ENCODE measurements around the gene KIAA0040.

KIAA0040 gene

DNA sequence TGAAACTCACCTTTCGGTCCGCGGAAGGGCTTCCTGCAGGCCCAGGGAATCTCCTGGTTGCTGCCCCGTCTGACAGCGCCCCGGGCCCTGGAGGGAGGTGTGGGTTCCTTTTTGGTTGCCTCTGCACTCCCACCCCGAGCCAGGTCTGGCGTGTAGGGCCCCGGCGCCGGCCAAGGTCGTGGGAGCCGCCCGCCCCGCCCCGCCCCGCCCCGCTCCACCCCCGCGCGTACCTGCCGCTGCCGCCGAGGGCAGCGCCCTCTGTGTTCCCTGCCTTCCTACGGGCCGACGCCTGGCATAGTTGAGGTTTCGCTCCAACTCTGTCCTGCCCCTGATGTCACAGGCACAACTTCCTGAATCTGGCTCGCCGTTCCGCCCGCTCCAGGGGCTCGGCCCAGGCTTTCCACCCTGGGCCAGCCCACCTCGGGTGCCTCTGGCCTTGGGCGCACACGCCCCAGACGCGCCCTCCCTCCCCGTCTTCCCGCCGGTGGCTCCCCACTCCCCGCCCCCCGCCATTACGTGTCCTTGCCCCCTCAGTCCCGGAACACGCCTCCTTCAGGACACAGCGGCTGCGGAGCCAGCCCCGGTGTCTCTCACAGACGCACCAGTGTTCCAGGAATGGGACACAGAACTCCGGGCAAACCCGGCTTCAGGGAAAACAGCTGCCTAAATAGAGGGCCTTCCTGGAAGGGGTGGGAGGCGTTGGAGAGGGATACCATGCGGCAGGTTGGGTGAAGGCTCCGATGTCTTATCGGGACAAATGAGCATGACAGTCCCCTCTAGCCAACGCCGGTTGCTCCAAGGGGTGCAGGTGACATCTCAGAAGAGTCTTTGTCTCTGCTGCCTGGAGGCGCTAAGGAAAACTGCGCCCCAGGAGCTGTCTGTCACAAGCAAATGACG is at the start of gene KIAA0040:
KIAA0040 (minus strand) TSS at position 147 of the 897 bp plus-strand sequence. CDS start 31,763 bp downstream, outside the sequence.
- Histone ChIP-seq H3K9me3 (ENCODE audit: control insufficient read depth, insufficient read depth, low read length) (no peaks in the 10 kb centered on the region), H3K4me1 (ENCODE audit: control insufficient read depth, insufficient read depth, low read length) (peaks cover 4% of the 10 kb centered on the region), H3K27me3 (ENCODE audit: control insufficient read depth, insufficient read depth, low read length) (peaks cover 28% of the 10 kb centered on the region), H3K9ac (ENCODE audit: low read depth, low read length) (peak within 1 kb of the TSS; percentile 51), H3K36me3 (ENCODE audit: control insufficient read depth, insufficient read depth, low read length) (no peaks in the 10 kb centered on the region), H3K4me3 (ENCODE audit: low read depth, low read length) (peak within 1 kb of the TSS; percentile 88)

DNA sequence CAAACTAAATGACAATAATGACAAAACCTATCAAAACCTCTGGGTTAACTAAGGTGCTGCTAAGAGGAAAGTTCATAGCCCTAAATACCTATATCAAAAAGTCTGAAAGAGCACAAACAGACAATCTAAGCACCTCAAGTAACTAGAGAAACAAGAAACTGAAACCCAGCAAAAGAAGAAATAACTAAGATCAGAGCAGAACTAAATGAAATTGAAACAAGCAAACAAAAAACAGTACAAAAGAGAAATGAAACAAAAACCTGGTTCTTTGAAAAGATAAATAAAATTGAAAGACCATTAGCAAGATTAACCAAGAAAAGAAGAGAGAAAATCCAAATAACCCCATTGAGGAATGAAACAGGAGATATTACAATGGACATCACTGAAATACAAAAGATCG is 44.8 kb upstream of the KIAA0040 start:
- H3K36me3 ChIP-seq (ENCODE audit: control insufficient read depth, insufficient read depth, low read length): no peaks in the 10 kb centered on the region
- no peaks in the 10 kb centered on the region for H3K9me3 ChIP-seq (ENCODE audit: control insufficient read depth, insufficient read depth, low read length)
- no peaks in the 10 kb centered on the region for H3K27me3 ChIP-seq (ENCODE audit: control insufficient read depth, insufficient read depth, low read length)
- H3K4me1 ChIP-seq (ENCODE audit: control insufficient read depth, insufficient read depth, low read length): no peaks in the 10 kb centered on the region
- no peak overlapping the region for H3K4me3 ChIP-seq (ENCODE audit: low read depth, low read length)
- H3K9ac ChIP-seq (ENCODE audit: low read depth, low read length): no peak overlapping the region

DNA sequence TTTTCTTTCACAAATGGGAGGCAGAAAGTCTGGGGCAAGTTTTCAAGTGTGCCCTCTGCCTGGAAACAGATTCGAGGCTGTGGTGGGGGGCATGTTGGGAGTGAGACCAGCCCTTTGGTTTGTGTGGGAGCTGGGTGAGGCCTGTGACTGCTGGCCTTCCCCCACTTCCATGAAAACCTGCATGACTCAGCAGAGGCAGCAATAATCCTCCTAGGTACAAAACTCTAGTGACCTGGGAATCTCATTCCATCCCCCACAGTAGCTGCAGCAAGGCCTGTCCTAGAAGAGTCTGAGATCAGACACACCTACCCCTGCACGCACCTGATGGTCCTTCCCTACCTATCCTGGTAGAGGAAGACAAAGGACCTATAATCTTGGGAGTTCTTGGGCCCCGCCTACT is 42.1 kb upstream of the KIAA0040 start:
- no peaks in the 10 kb centered on the region for H3K9me3 ChIP-seq (ENCODE audit: control insufficient read depth, insufficient read depth, low read length)
- no peak overlapping the region for H3K4me3 ChIP-seq (ENCODE audit: low read depth, low read length)
- no peak overlapping the region for H3K9ac ChIP-seq (ENCODE audit: low read depth, low read length)
- no peaks in the 10 kb centered on the region for H3K4me1 ChIP-seq (ENCODE audit: control insufficient read depth, insufficient read depth, low read length)
- H3K27me3 ChIP-seq (ENCODE audit: control insufficient read depth, insufficient read depth, low read length): no peaks in the 10 kb centered on the region
- no peaks in the 10 kb centered on the region for H3K36me3 ChIP-seq (ENCODE audit: control insufficient read depth, insufficient read depth, low read length)

DNA sequence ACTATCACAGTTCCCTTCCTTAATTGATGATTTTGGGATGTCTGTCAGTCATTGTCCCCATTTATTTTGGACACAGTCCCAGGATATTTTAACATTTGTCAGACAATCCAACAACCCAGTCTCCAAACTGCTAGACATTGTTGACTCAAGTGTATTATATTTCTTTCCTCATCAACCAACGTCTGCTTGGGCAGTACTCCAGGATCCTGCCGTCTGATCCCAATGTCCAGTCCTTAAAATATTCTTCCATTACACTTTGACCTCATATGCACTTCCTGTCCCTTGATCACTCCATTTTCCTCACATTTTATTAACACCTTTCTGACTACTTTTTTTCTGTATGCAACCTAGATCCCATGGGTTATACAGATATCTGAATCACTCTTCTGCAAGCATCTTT is 39.8 kb upstream of the KIAA0040 start:
- Histone ChIP-seq H3K9ac (ENCODE audit: low read depth, low read length) (no peak overlapping the region), H3K36me3 (ENCODE audit: control insufficient read depth, insufficient read depth, low read length) (no peaks in the 10 kb centered on the region), H3K27me3 (ENCODE audit: control insufficient read depth, insufficient read depth, low read length) (no peaks in the 10 kb centered on the region), H3K4me3 (ENCODE audit: low read depth, low read length) (no peak overlapping the region), H3K4me1 (ENCODE audit: control insufficient read depth, insufficient read depth, low read length) (no peaks in the 10 kb centered on the region), H3K9me3 (ENCODE audit: control insufficient read depth, insufficient read depth, low read length) (no peaks in the 10 kb centered on the region)

DNA sequence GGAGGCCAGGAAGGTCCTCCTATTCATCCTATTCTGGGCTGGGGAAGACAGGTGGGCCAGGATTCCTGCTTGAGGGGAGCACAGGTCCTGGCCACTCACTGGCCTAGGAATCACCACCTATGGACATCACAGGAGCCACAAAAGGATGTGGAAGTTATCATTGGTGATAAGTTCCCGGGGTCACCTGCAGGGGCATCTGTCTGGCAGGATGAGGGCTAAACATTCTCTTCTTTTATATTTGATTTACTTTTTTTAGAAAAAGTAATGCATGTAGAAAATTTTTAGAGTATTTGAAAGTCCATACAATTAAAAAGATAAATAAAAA is 33.2 kb upstream of the KIAA0040 start:
- Histone ChIP-seq H3K4me3 (ENCODE audit: low read depth, low read length) (no peak overlapping the region), H3K36me3 (ENCODE audit: control insufficient read depth, insufficient read depth, low read length) (no peaks in the 10 kb centered on the region), H3K9ac (ENCODE audit: low read depth, low read length) (no peak overlapping the region), H3K9me3 (ENCODE audit: control insufficient read depth, insufficient read depth, low read length) (no peaks in the 10 kb centered on the region), H3K4me1 (ENCODE audit: control insufficient read depth, insufficient read depth, low read length) (peaks cover 8% of the 10 kb centered on the region), H3K27me3 (ENCODE audit: control insufficient read depth, insufficient read depth, low read length) (no peaks in the 10 kb centered on the region)

DNA sequence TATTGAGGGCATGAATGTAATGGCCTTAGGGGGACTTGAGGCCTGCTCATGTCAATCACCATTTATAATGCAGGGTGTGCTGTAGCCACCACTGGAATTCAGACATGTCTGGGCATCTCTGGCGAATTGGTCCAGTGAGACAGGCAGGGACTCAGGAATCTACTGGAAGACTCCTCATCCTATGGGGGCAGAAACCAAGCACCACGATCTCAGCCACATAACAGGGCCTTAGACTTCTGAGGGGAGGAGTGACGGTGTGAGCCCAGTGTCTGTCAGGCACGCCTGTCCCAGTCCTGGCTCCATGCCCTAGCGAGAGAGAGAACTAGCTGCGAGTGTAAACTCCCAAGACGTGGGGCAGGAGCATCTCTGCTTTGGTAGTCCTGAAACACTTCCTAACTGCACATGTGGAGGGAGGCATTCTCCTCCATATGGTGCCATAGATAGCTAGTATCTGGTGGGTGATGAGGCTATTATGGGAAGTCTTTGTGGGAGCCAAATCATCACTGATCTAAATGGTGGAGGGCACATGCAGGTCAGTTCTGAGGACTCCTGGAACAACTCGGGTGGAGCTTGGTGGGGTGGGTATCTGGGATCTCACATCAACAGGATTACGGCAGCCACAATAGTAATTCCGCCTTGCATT is 29.8 kb upstream of the KIAA0040 start:
- H3K9me3 ChIP-seq (ENCODE audit: control insufficient read depth, insufficient read depth, low read length): no peaks in the 10 kb centered on the region
- H3K4me1 ChIP-seq (ENCODE audit: control insufficient read depth, insufficient read depth, low read length): peaks cover 8% of the 10 kb centered on the region
- no peak overlapping the region for H3K9ac ChIP-seq (ENCODE audit: low read depth, low read length)
- H3K27me3 ChIP-seq (ENCODE audit: control insufficient read depth, insufficient read depth, low read length): no peaks in the 10 kb centered on the region
- no peak overlapping the region for H3K4me3 ChIP-seq (ENCODE audit: low read depth, low read length)
- no peaks in the 10 kb centered on the region for H3K36me3 ChIP-seq (ENCODE audit: control insufficient read depth, insufficient read depth, low read length)

DNA sequence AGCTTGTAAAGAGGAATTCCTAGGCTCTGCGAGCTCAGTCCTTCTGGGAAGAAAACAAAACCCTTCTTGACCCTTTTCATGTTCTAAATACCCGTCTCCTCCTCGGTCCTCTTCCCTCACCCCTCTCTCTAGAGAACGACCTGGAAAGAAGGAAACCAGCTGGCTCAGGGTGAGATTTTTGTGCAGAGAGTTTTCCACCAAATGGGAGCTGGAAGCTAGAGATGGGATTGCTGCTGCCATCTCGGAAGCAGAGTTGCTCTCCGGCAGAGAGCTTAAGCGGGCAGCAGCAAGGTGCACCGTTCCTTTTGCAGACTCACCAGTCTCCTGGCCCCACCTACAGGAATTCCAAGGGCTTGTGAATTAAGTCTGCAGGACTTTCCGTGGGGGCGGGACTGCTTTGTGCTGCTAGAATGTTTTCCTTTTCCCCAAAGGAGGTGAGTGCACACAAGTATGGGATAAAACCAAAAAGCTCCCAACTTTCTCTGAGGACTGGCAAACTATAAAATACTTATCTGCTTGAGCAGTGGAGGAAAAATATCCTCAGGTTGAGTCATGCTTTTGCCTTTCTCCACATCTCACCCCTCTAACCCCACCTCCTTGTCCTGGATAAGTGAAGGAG is 29.1 kb upstream of the KIAA0040 start:
- no peaks in the 10 kb centered on the region for H3K36me3 ChIP-seq (ENCODE audit: control insufficient read depth, insufficient read depth, low read length)
- no peaks in the 10 kb centered on the region for H3K27me3 ChIP-seq (ENCODE audit: control insufficient read depth, insufficient read depth, low read length)
- H3K9ac ChIP-seq (ENCODE audit: low read depth, low read length): no peak overlapping the region
- H3K4me1 ChIP-seq (ENCODE audit: control insufficient read depth, insufficient read depth, low read length): peaks cover 8% of the 10 kb centered on the region
- no peaks in the 10 kb centered on the region for H3K9me3 ChIP-seq (ENCODE audit: control insufficient read depth, insufficient read depth, low read length)
- H3K4me3 ChIP-seq (ENCODE audit: low read depth, low read length): peak overlapping the region; percentile 1

DNA sequence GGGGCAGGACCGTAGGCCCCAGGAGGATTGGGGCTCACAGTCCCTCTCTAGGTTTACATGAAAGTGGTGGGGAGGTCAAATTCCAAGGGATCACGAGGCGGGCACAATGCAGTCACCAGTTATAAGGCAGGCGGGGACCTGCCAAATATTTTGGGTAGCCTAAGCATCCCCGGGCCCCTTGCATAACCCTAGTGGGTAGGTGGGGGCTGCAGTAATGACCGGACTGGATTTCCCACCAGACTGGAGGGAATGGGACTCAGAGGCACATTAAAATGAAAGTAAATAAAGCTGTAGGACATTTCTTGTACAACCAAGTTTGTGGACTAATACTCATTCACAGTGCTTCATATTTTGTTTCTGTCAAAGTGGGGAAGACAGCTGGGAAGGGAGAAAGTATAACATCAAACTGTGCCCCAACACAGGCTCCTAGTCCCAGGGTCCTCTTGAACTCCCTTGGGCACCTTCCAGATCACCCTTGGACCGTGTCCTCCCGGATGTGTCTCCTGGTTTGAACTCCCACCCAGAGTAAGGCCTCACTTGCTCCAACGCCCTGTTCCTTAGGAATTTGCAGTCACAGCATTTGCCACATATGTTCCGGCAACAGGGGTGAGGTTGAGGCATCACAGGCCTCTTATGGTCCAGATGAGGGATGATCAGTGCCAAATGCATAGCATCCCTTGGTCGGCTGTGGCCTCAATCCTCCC is 28.4 kb upstream of the KIAA0040 start:
- Histone ChIP-seq H3K4me3 (ENCODE audit: low read depth, low read length) (peak overlapping the region; percentile 1), H3K4me1 (ENCODE audit: control insufficient read depth, insufficient read depth, low read length) (peaks cover 8% of the 10 kb centered on the region), H3K9ac (ENCODE audit: low read depth, low read length) (no peak overlapping the region), H3K9me3 (ENCODE audit: control insufficient read depth, insufficient read depth, low read length) (no peaks in the 10 kb centered on the region), H3K27me3 (ENCODE audit: control insufficient read depth, insufficient read depth, low read length) (no peaks in the 10 kb centered on the region), H3K36me3 (ENCODE audit: control insufficient read depth, insufficient read depth, low read length) (no peaks in the 10 kb centered on the region)

DNA sequence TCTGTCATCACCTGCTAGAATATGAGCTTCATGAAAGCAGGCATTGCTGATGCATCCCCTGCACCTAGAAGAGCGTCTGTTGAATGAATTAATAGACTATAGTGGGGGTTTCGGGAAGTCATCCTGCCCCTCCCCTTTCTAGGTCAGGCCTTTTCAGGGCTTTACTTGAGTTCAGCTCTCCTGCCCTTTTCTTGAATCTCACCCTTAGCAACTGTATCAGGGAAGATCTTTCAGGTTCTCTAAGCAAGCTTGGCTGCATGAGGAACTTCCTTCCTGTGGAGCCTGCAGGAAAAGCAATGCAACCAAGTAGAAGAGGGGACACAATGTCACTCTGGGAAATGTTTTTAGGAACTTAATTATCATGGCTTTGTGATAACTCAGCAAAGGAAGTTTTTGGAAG is 27.2 kb upstream of the KIAA0040 start:
- no peak overlapping the region for H3K4me3 ChIP-seq (ENCODE audit: low read depth, low read length)
- no peaks in the 10 kb centered on the region for H3K9me3 ChIP-seq (ENCODE audit: control insufficient read depth, insufficient read depth, low read length)
- no peaks in the 10 kb centered on the region for H3K27me3 ChIP-seq (ENCODE audit: control insufficient read depth, insufficient read depth, low read length)
- H3K36me3 ChIP-seq (ENCODE audit: control insufficient read depth, insufficient read depth, low read length): no peaks in the 10 kb centered on the region
- H3K9ac ChIP-seq (ENCODE audit: low read depth, low read length): no peak overlapping the region
- H3K4me1 ChIP-seq (ENCODE audit: control insufficient read depth, insufficient read depth, low read length): peaks cover 8% of the 10 kb centered on the region

DNA sequence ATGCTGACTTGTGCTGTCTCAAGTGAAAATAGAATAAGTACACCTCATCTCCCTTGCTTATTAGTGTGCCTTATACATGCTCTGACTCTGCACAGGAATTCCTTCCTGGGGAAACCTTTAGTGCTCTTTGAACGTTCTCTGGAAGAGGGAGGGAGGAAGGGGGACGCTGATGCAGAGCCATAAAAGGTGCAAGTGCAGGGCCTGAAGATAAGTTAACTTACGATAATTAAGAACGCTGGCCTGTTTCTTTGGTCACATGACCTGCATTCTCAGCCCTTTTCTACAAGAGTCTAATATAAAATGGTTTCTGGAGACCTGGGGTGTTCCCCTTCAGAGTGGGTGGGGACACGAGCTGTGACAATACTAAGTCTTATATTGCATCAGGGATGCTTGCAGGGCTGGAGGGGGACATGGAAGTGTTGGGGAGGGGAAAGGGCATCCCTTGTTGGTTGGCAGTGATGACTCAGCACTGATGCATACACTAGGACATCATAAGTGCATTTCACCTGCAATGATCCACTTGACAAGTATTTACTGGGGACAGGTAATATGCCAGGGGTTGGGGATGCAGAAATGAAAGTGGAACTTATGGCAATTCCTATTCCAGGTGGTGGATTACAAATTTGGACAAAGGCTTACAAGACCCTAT is 26.3 kb upstream of the KIAA0040 start:
- Histone ChIP-seq H3K4me1 (ENCODE audit: control insufficient read depth, insufficient read depth, low read length) (peaks cover 8% of the 10 kb centered on the region), H3K36me3 (ENCODE audit: control insufficient read depth, insufficient read depth, low read length) (no peaks in the 10 kb centered on the region), H3K9ac (ENCODE audit: low read depth, low read length) (no peak overlapping the region), H3K4me3 (ENCODE audit: low read depth, low read length) (no peak overlapping the region), H3K27me3 (ENCODE audit: control insufficient read depth, insufficient read depth, low read length) (no peaks in the 10 kb centered on the region), H3K9me3 (ENCODE audit: control insufficient read depth, insufficient read depth, low read length) (no peaks in the 10 kb centered on the region)

Measured in iPS-15b (cell line).